K562 (cell line): ENCODE measurements around the gene KNOP1. TPM values are rescaled to one million over a fixed set of nuclear protein-coding genes. Genes with fewer than 3 reads are reported as not detected.

Source experiments
- ATAC-seq: fragments of 200-7000 bp; cut with Tn5 transposase; 3 replicates; pipeline ENCODE4 v1.9.1; 2020; ENCODE audit warnings: moderate library complexity
- BruUV-seq: library from RNA; stranded (reverse); fragments of 400-500 nt; replicated peaks from 2 replicates; lab custom pipeline; 2021; lab: Mats Ljungman, UMichigan
- CTCF ChIA-PET: fragments of 300-600 bp; formaldehyde crosslinking; extraction: SDS; loops from one replicate; lab custom pipeline; 2021; ENCODE audit warnings: low intra/inter-chr PET ratio; lab: Yijun Ruan, JAX
- POLR2A ChIA-PET: fragments of 300-600, 350-650 bp; sonication (Branson Sonifier 250); formaldehyde crosslinking; extraction: SDS; loops from one replicate; lab custom pipeline; 2021; ENCODE audit warnings: antibody characterized with exemption, inconsistent platforms; lab: Yijun Ruan, JAX
- DNase-seq, 4 experiments: peaks; one replicate each; pipeline versions ENCODE4 v3.0.0 to v3.0.0-alpha.2; 2011 to 2018; ENCODE audit warnings: low spot score in 3 of 4, mixed read lengths in 3 of 4; ENCODE audit errors: extremely low read depth in 1 of 4
- FAIRE-seq: peaks from 2 replicates; lab custom pipeline; 2011; peaks lifted over from hg19 to GRCh38; lab: Jason Lieb, UNC
- H2AFZ ChIP-seq: 2 replicates; pipeline ENCODE4 v1.6.0; 2011; ENCODE audit warnings: low read depth, low read length, control low read depth, inconsistent platforms
- H3K27ac ChIP-seq: fragments of 200-600 bp; 3 replicates; pipeline ENCODE4 v1.8.0; 2011; ENCODE audit warnings: low read depth, mild to moderate bottlenecking, control low read depth, inconsistent platforms, low read length, moderate library complexity, mixed read lengths; ENCODE audit errors: extremely low read depth
- H3K27me3 ChIP-seq, 2 experiments: fragments of 300-600 bp in 1 of 2; 2 replicates in 1 of 2; 3 replicates in 1 of 2; pipeline versions ENCODE4 v1.6.0 to v1.8.0; 2011; ENCODE audit warnings: inconsistent platforms in 2 of 2, low read length in 2 of 2, mild to moderate bottlenecking in 1 of 2, mixed read lengths in 1 of 2, moderate library complexity in 1 of 2; ENCODE audit not compliant: control insufficient read depth in 2 of 2, insufficient read depth in 2 of 2
- H3K36me3 ChIP-seq: fragments of 300-600 bp; 3 replicates; pipeline ENCODE4 v1.8.0; 2011; ENCODE audit warnings: mild to moderate bottlenecking, low read length, inconsistent platforms; ENCODE audit not compliant: control insufficient read depth, insufficient read depth
- H3K4me1 ChIP-seq, 2 experiments: fragments of 200-600 bp in 1 of 2; replicated peaks in 1 of 2; 2 replicates in 1 of 2; 3 replicates in 1 of 2; pipeline versions ENCODE4 v1.5.1 to v1.8.0; 2011; ENCODE audit warnings: inconsistent platforms in 2 of 2, low read length in 2 of 2, mild to moderate bottlenecking in 1 of 2, mixed read lengths in 1 of 2, moderate library complexity in 1 of 2; ENCODE audit not compliant: control insufficient read depth in 2 of 2, insufficient read depth in 2 of 2
- H3K4me2 ChIP-seq: 2 replicates; pipeline ENCODE4 v1.6.1; 2011; ENCODE audit warnings: low read length, control low read depth, inconsistent platforms, mixed read lengths; ENCODE audit not compliant: insufficient read depth
- H3K4me3 ChIP-seq: fragments of 200-600 bp; sonication (generic), shearing (Covaris generic); 2 replicates; pipeline ENCODE4 v1.5.1; 2016; ENCODE audit warnings: control low read depth, inconsistent platforms
- H3K79me2 ChIP-seq: fragments of 200-600 bp; 3 replicates; pipeline ENCODE4 v1.8.0; 2011; ENCODE audit warnings: low read length, inconsistent platforms; ENCODE audit not compliant: control insufficient read depth, insufficient read depth
- H3K9ac ChIP-seq, 2 experiments: 2 replicates each; pipeline versions ENCODE4 v1.6.0 to v1.6.1; 2011; ENCODE audit warnings: low read depth in 2 of 2, low read length in 2 of 2, control low read depth in 1 of 2, inconsistent platforms in 1 of 2, mild to moderate bottlenecking in 1 of 2, mixed read lengths in 1 of 2; ENCODE audit not compliant: insufficient read depth in 1 of 2
- H3K9me1 ChIP-seq: one replicate; pipeline ENCODE4 v1.6.0; 2011; ENCODE audit warnings: inconsistent platforms, mild to moderate bottlenecking, low read length, moderate library complexity; ENCODE audit not compliant: control insufficient read depth, insufficient read depth
- H3K9me3 ChIP-seq: replicated peaks from 2 replicates; pipeline ENCODE4 v1.5.1; 2011; ENCODE audit warnings: low read depth, low read length, inconsistent platforms; ENCODE audit not compliant: control insufficient read depth, insufficient read depth
- H4K20me1 ChIP-seq: replicated peaks from 2 replicates; pipeline ENCODE4 v1.6.1; 2011; ENCODE audit warnings: low read length, inconsistent platforms, mixed read lengths; ENCODE audit not compliant: control insufficient read depth, insufficient read depth
- CREB1 ChIP-seq, 2 experiments: sonication (generic) in 1 of 2; formaldehyde crosslinking in 1 of 2; IDR thresholded peaks; 2 replicates each; pipeline versions ENCODE4 v1.6.1 to v1.8.0; 2012 to 2022; ENCODE audit warnings: inconsistent platforms in 1 of 2, mild to moderate bottlenecking in 1 of 2, missing genetic modification reagents in 1 of 2, moderate library complexity in 1 of 2
- EWSR1 ChIP-seq: fragments of 450-650 bp; IDR thresholded peaks from 2 replicates; pipeline ENCODE4 v1.6.1; 2018; ENCODE audit warnings: borderline replicate concordance, mild to moderate bottlenecking, low read depth, moderate library complexity; ENCODE audit not compliant: partially characterized antibody
- FOXA3 ChIP-seq, 2 experiments: fragments of 450-650 bp in 1 of 2; sonication (generic) in 1 of 2; formaldehyde crosslinking; IDR thresholded peaks in 1 of 2; conservative IDR thresholded peaks in 1 of 2; 2 replicates each; pipeline versions ENCODE4 v1.4.0 to v1.8.0; 2020 to 2022; ENCODE audit warnings: mild to moderate bottlenecking in 2 of 2, missing genetic modification reagents in 1 of 2
- WGBS: fragments of 100-300 bp; shearing (Covaris generic); methylation state at CpG from one replicate; pipeline ENCODE4 v1.1.6; 2016; ENCODE audit warnings: low coverage, mixed read lengths; ENCODE audit not compliant: insufficient coverage; ENCODE audit errors: missing lambda C conversion rate; 5-methylcytosine and 5-hydroxymethylcytosine counted together
- in situ Hi-C: fragments of 300-500 bp; cut with MboI; formaldehyde crosslinking; loops from 4 replicates; pipeline ENCODE4 v1.15.0; 2018; ENCODE audit warnings: inconsistent platforms, mixed read lengths
- intact Hi-C: fragments of 100-400 bp; cut with micrococcal nuclease; formaldehyde crosslinking; loops from 2 replicates; pipeline ENCODE4 v1.14.2; 2022
- polyA plus RNA-seq, 8 experiments: library from polyadenylated mRNA; depleted of rRNA in 4 of 8; stranded (reverse) in 5 of 8; unstranded in 3 of 8; fragments of >200 nt; fragmentation: Nextera tagmentation in 2 of 8; fragmentation: Illumina TruSeq in 1 of 8; extraction: Ambion mirVana in 2 of 8; extraction: Trizol in 1 of 8; gene quantifications; 2 replicates each; pipeline versions ENCODE4 v1.2.1 to v1.2.3, GENCODE V29; 2011 to 2014; ENCODE audit warnings: inconsistent platforms in 1 of 8, missing spikeins in 1 of 8
- total RNA-seq, 7 experiments: library from RNA; depleted of rRNA in 6 of 7; stranded (reverse); fragments of >200 nt in 6 of 7; fragmentation: Illumina TruSeq in 2 of 7; extraction: Trizol in 2 of 7; gene quantifications; 2 replicates each; pipeline versions ENCODE4 v1.2.1 to v1.2.3, GENCODE V29; 2011 to 2021; ENCODE audit warnings: low replicate concordance in 1 of 7
- TF ChIP-seq, protein P1 (sequence below): fragments of 250-450 bp; sonication (Bioruptor Pico); IDR thresholded peaks from 2 replicates; pipeline ENCODE4 v1.5.0; 2020; ENCODE audit warnings: mild to moderate bottlenecking, borderline replicate concordance

The KNOP1 gene
- total and polyA plus RNA-seq, 9 of the 15 experiments (the other 6 are each of a cell fraction or from before 2014, with no cell fraction given): 22.4 to 57.6 (median 39.3) TPM

DNA sequence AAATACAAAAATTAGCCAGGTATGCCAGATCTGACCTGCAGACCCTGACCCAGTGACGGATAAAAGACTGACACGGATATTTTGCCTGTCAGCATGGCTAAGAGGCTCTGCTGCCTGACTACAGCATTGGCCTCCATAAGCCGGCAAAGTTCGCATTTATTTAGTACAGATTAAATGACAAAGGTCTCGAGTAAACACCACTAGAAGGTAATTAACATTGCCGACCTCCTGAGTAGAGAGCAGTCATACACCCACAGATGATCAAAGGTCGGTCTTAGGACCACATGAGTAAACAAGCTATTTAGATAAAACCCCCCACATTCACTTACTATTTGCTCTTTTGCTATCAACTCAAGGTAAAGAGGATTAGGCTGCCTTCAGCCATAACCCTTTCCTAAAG lies 55.7 kb downstream of the KNOP1 start:
- Histone ChIP-seq H4K20me1 (no peaks in the 10 kb centered on the region), H3K27me3 (no peaks in the 10 kb centered on the region), H2AFZ (no peak overlapping the region), H3K36me3 (no peaks in the 10 kb centered on the region), H3K4me2 (no peak overlapping the region), H3K4me1 (no peaks in the 10 kb centered on the region), H3K9ac (no peak overlapping the region), H3K4me3 (no peak overlapping the region), H3K79me2 (no peaks in the 10 kb centered on the region), H3K9me3 (no peaks in the 10 kb centered on the region), H3K27ac (no peak overlapping the region), H3K9me1 (no peaks in the 10 kb centered on the region)
- FAIRE-seq (no peak), DNase-seq (no peak), ATAC-seq (no peak)
- ChIA-PET POLR2A (no interaction called here), CTCF (no interaction called here)
- TF ChIP-seq FOXA3 (CRISPR knock-in tag; conservative IDR thresholded peaks at IDR 0.05 in 1 of 2, IDR thresholded peaks at IDR 0.05 in 1 of 2): peak; percentile 61 to 72; a peak in 1 of 4 replicates
- no peak for TF ChIP-seq CREB1 (IDR thresholded peaks at IDR 0.05)
- no peak for TF ChIP-seq CREB1 (CRISPR knock-in tag; IDR thresholded peaks at IDR 0.05)
- in situ Hi-C loops: no loop called here
- intact Hi-C loops: no loop called here
- no TSS peak for BruUV-seq
- WGBS: 39% methylated on average over 7 of the region's 7 CpGs

DNA sequence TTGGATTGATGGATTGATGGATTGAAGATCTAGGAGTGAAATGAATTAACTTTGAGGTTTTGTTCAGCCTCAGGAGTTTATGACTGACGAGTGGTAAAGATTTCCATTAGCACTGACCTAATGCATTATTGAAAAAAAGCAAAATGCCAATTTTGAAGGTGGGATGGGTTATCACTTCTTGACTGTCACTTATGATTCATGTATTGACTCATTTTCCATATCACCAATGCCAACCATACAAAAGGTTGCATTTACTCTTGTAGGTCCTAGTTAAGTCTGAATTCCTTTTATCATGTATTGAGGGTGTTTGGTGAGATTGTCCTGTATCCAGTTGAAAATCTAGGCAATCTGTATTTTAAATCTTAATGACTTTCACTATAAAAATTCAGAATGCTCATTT lies 57.6 kb downstream of the KNOP1 start:
- 45% methylated on average over 1 of the region's 1 CpG for WGBS
- FAIRE-seq (no peak), ATAC-seq (no peak), DNase-seq (no peak)
- CTCF ChIA-PET: no interaction called here
- Histone ChIP-seq H3K27ac (no peak overlapping the region), H3K79me2 (no peaks in the 10 kb centered on the region), H3K9me3 (no peaks in the 10 kb centered on the region), H3K9me1 (no peaks in the 10 kb centered on the region), H3K9ac (no peak overlapping the region), H3K27me3 (no peaks in the 10 kb centered on the region), H3K4me1 (no peaks in the 10 kb centered on the region), H2AFZ (no peak overlapping the region), H3K36me3 (no peaks in the 10 kb centered on the region), H4K20me1 (no peaks in the 10 kb centered on the region), H3K4me2 (no peak overlapping the region), H3K4me3 (no peak overlapping the region)
- TF ChIP-seq EWSR1: no peak
- TF ChIP-seq, protein P1, sequence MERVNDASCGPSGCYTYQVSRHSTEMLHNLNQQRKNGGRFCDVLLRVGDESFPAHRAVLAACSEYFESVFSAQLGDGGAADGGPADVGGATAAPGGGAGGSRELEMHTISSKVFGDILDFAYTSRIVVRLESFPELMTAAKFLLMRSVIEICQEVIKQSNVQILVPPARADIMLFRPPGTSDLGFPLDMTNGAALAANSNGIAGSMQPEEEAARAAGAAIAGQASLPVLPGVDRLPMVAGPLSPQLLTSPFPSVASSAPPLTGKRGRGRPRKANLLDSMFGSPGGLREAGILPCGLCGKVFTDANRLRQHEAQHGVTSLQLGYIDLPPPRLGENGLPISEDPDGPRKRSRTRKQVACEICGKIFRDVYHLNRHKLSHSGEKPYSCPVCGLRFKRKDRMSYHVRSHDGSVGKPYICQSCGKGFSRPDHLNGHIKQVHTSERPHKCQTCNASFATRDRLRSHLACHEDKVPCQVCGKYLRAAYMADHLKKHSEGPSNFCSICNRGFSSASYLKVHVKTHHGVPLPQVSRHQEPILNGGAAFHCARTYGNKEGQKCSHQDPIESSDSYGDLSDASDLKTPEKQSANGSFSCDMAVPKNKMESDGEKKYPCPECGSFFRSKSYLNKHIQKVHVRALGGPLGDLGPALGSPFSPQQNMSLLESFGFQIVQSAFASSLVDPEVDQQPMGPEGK (CRISPR knock-in tag): no peak
- POLR2A ChIA-PET: no interaction called here
- in situ Hi-C loops: no loop called here
- no TSS peak for BruUV-seq
- intact Hi-C loops: no loop called here
